K562 (cell line): Measurements from ENCODE around the gene SUFU. TPM values are rescaled to one million over a fixed set of nuclear protein-coding genes. Genes with fewer than 3 reads are reported as not detected.
A peak's percentile ranks its signal among the peaks of the same experiment; 100 is the strongest.

Source experiments
- ATF7 ChIP-seq: fragments of 450-650 bp; IDR thresholded peaks from 2 replicates; pipeline ENCODE4 v1.7.1; 2014; ENCODE audit warnings: mild to moderate bottlenecking, moderate library complexity
- CCNT2 ChIP-seq: IDR thresholded peaks from 2 replicates; pipeline ENCODE4 v1.6.1; 2011; ENCODE audit warnings: borderline replicate concordance, low read depth, mild to moderate bottlenecking, moderate library complexity, mixed read lengths, low read length; ENCODE audit not compliant: insufficient read length; ENCODE audit errors: extremely low read depth
- DMBX1 ChIP-seq: fragments of 250-450 bp; sonication (Bioruptor Pico); IDR thresholded peaks from 2 replicates; pipeline ENCODE4 v1.8.0; 2022; ENCODE audit warnings: inconsistent platforms, mild to moderate bottlenecking, moderate library complexity, borderline replicate concordance
- DNMT1 ChIP-seq: fragments of 450-650 bp; IDR thresholded peaks from 2 replicates; pipeline ENCODE4 v1.6.1; 2016; ENCODE audit warnings: antibody characterized with exemption, mild to moderate bottlenecking
- DPF2 ChIP-seq: fragments of 450-650 bp; IDR thresholded peaks from 2 replicates; pipeline ENCODE4 v1.6.1; 2016
- FOXA3 ChIP-seq, 2 experiments: fragments of 450-650 bp in 1 of 2; sonication (generic) in 1 of 2; formaldehyde crosslinking; IDR thresholded peaks in 1 of 2; conservative IDR thresholded peaks in 1 of 2; 2 replicates each; pipeline versions ENCODE4 v1.4.0 to v1.8.0; 2020 to 2022; ENCODE audit warnings: mild to moderate bottlenecking in 2 of 2, missing genetic modification reagents in 1 of 2
- GABPA ChIP-seq: fragments of 200-800 bp; sonication (Bioruptor generic); conservative IDR thresholded peaks from 2 replicates; pipeline ENCODE4 v1.6.1; 2016; ENCODE audit warnings: low read depth, missing genetic modification characterization, missing compliant biosample characterization
- HMGN3 ChIP-seq: IDR thresholded peaks from 2 replicates; pipeline ENCODE4 v1.6.1; 2011; ENCODE audit warnings: borderline replicate concordance, low read depth, mild to moderate bottlenecking, mixed read lengths, low read length; ENCODE audit not compliant: insufficient read length; ENCODE audit errors: extremely low read depth
- LEF1 ChIP-seq: fragments of 450-650 bp; IDR thresholded peaks from 2 replicates; pipeline ENCODE4 v1.6.1; 2016; ENCODE audit warnings: mild to moderate bottlenecking
- NFXL1 ChIP-seq: fragments of 450-650 bp; formaldehyde crosslinking; IDR thresholded peaks from 2 replicates; pipeline ENCODE4 v1.4.0; 2021; ENCODE audit warnings: mild to moderate bottlenecking
- SNAPC5 ChIP-seq: fragments of 250-450 bp; sonication (Bioruptor Pico); IDR thresholded peaks from 2 replicates; pipeline ENCODE4 v1.8.0; 2021; ENCODE audit warnings: moderate library complexity, mild to moderate bottlenecking, inconsistent platforms
- SRSF7 ChIP-seq: fragments of 200-400 bp; formaldehyde crosslinking; optimal IDR thresholded peaks from 2 replicates; pipeline ENCODE3; 2017; ENCODE audit warnings: mild to moderate bottlenecking, low read depth, low read length
- TCF3 ChIP-seq: sonication (generic); formaldehyde crosslinking; IDR thresholded peaks from 2 replicates; pipeline ENCODE4 v1.4.0; 2020; ENCODE audit warnings: mild to moderate bottlenecking, missing genetic modification reagents
- ZNF589 ChIP-seq: fragments of 200-800 bp; sonication (Bioruptor generic); IDR thresholded peaks from 2 replicates; pipeline ENCODE4 v1.6.1; 2016; ENCODE audit warnings: low read depth, missing genetic modification characterization, missing compliant biosample characterization
- polyA plus RNA-seq, 8 experiments: library from polyadenylated mRNA; depleted of rRNA in 4 of 8; stranded (reverse) in 5 of 8; unstranded in 3 of 8; fragments of >200 nt; fragmentation: Nextera tagmentation in 2 of 8; fragmentation: Illumina TruSeq in 1 of 8; extraction: Ambion mirVana in 2 of 8; extraction: Trizol in 1 of 8; gene quantifications; 2 replicates each; pipeline versions ENCODE4 v1.2.1 to v1.2.3, GENCODE V29; 2011 to 2014; ENCODE audit warnings: inconsistent platforms in 1 of 8, missing spikeins in 1 of 8
- total RNA-seq, 7 experiments: library from RNA; depleted of rRNA in 6 of 7; stranded (reverse); fragments of >200 nt in 6 of 7; fragmentation: Illumina TruSeq in 2 of 7; extraction: Trizol in 2 of 7; gene quantifications; 2 replicates each; pipeline versions ENCODE4 v1.2.1 to v1.2.3, GENCODE V29; 2011 to 2021; ENCODE audit warnings: low replicate concordance in 1 of 7

Gene SUFU
- total and polyA plus RNA-seq, 9 of the 15 experiments (the other 6 are each of a cell fraction or from before 2014, with no cell fraction given) = 0.59 to 6.3 (median 0.82) TPM

GRCh38 chr10:102460836-102461186 is 43.0 kb upstream of the SUFU start (continued):
- no peak for TF ChIP-seq SRSF7
- no peak for TF ChIP-seq ZNF589 (CRISPR knock-in tag)
- no peak for TF ChIP-seq DPF2
- TF ChIP-seq ATF7 = no peak
- TF ChIP-seq SNAPC5 (CRISPR knock-in tag) = no peak
- 0 out of 2 replicates have a peak, but pooled peaks have one; percentile 4 for TF ChIP-seq GABPA (tag)
- no peak for TF ChIP-seq FOXA3 (CRISPR knock-in tag; conservative IDR thresholded peaks at IDR 0.05 in 1 of 2, IDR thresholded peaks at IDR 0.05 in 1 of 2)
- no peak for TF ChIP-seq DNMT1
- no peak for TF ChIP-seq CCNT2
- TF ChIP-seq HMGN3 = no peak
- TF ChIP-seq TCF3 (CRISPR knock-in tag) = no peak
- no peak for TF ChIP-seq LEF1
- no peak for TF ChIP-seq NFXL1 (CRISPR knock-in tag)
- TF ChIP-seq DMBX1 = no peak
